ENCODE measurements around the gene F8A1.
"Not testable (repeated sequence)": the region's sequence is repeated elsewhere in the genome, so short reads cannot be mapped to it uniquely, and the experiment has no call there.

The F8A1 gene

DNA sequence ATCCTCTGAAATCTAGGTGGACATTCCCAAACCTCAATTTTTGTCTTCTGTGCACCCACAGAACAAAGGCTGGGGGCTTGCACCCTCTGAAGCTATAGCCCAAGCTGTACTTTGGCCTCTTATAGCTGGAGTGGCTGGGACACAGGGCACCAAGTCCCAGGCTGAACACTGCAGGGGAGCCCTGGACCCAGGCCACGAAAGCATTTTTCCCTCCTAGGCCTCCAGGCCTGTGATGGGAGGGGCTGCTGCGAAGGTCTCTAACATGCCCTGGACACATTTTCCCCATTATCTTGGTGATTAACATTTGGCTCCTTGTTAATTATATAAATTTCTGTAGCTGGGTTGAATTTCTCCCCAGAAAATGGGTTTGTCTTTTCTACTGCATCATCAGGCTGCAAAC lies 27.9 kb downstream of the F8A1 start:
- Histone ChIP-seq H3K4me1 (no peaks in the 10 kb centered on the region), H3K36me3 (ENCODE audit: control insufficient read depth, insufficient read depth, low read length) (no peaks in the 10 kb centered on the region), H3K9ac (no peak overlapping the region), H3K9me3 (ENCODE audit: control insufficient read depth, low read length) (no peaks in the 10 kb centered on the region), H3K4me2 (ENCODE audit: low read length) (no peak overlapping the region), H3K79me2 (no peaks in the 10 kb centered on the region), H3K27me3 (ENCODE audit: control insufficient read depth, insufficient read depth, low read length) (no peaks in the 10 kb centered on the region), H2AFZ (no peak overlapping the region), H3K4me3 (ENCODE audit: low read depth, low read length) (no peak overlapping the region), H3K27ac (no peak overlapping the region)
- TF ChIP-seq, protein P1, sequence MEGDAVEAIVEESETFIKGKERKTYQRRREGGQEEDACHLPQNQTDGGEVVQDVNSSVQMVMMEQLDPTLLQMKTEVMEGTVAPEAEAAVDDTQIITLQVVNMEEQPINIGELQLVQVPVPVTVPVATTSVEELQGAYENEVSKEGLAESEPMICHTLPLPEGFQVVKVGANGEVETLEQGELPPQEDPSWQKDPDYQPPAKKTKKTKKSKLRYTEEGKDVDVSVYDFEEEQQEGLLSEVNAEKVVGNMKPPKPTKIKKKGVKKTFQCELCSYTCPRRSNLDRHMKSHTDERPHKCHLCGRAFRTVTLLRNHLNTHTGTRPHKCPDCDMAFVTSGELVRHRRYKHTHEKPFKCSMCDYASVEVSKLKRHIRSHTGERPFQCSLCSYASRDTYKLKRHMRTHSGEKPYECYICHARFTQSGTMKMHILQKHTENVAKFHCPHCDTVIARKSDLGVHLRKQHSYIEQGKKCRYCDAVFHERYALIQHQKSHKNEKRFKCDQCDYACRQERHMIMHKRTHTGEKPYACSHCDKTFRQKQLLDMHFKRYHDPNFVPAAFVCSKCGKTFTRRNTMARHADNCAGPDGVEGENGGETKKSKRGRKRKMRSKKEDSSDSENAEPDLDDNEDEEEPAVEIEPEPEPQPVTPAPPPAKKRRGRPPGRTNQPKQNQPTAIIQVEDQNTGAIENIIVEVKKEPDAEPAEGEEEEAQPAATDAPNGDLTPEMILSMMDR (IDR thresholded peaks at IDR 0.05) = no peak

DNA sequence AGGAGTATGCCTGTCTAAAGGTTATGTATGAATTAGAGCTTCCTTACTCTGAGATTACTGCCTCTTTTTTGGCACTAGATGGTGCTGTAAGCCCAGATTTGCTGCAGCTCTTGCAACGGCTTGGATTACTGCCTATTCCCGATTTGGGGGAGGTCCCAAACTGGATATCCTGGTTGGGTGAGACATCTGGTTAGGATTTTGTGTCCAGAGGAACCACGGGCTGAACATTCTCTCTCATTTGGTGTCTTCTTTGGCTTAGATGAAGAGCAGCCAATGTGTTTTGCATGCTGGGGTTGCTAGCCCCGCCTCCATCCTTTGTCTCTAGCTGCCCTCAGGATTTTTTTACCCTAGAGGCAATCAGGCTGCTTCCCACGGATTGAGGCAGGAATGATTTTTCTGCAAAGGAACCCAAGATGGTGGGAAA lies 31.9 kb downstream of the F8A1 start:
- H3K4me3 ChIP-seq (ENCODE audit: low read depth, low read length) = no peak overlapping the region
- H3K36me3 ChIP-seq (ENCODE audit: control insufficient read depth, insufficient read depth, low read length) = no peaks in the 10 kb centered on the region
- no peak overlapping the region for H3K9ac ChIP-seq
- H3K9me3 ChIP-seq (ENCODE audit: control insufficient read depth, low read length) = no peaks in the 10 kb centered on the region
- H3K27ac ChIP-seq = no peak overlapping the region
- H2AFZ ChIP-seq = peak overlapping the region; percentile 59
- TF ChIP-seq, protein P1 (IDR thresholded peaks at IDR 0.05) = peak; percentile 59
- H3K4me1 ChIP-seq = no peaks in the 10 kb centered on the region
- H3K27me3 ChIP-seq (ENCODE audit: control insufficient read depth, insufficient read depth, low read length) = no peaks in the 10 kb centered on the region
- H3K4me2 ChIP-seq (ENCODE audit: low read length) = peak overlapping the region; percentile 30
- H3K79me2 ChIP-seq = no peaks in the 10 kb centered on the region

DNA sequence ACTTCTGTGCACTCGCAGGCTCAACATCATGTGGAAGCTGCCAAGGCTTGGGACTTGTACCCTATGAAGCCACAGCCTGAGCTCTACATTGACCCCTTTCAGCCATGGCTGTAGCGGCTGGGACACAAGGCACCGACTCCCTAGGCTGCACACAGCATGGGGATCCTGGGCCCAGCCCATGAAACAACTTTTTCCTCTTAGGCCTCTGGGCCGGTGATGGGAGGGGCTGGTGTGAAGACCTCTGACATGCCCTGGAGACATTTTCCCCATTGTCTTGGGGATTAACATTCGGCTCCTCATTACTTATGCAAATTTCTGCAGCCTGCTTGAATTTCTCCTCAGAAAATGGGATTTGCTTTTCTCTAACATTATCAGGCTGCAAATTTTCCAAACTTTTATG lies 38.6 kb downstream of the F8A1 start:
- not testable (repeated sequence) for H3K27ac ChIP-seq; H3K27me3 ChIP-seq (ENCODE audit: control insufficient read depth, insufficient read depth, low read length); H2AFZ ChIP-seq; H3K9me3 ChIP-seq (ENCODE audit: control insufficient read depth, low read length); H3K4me2 ChIP-seq (ENCODE audit: low read length); H3K9ac ChIP-seq; H3K36me3 ChIP-seq (ENCODE audit: control insufficient read depth, insufficient read depth, low read length); H3K4me3 ChIP-seq (ENCODE audit: low read depth, low read length); H3K4me1 ChIP-seq; H3K79me2 ChIP-seq

Measured in parathyroid adenoma (tissue), 2 donors.